ENCODE measurements around the gene PDE8B.
A peak's percentile ranks its signal among the peaks of the same experiment; 100 is the strongest.

PDE8B gene

GRCh38 chr5:77282337-77283027 is 72.0 kb downstream of the PDE8B start:
- no peak overlapping the region for H3K4me3 ChIP-seq (ENCODE audit: low read depth, low read length)
- DNase-seq (ENCODE audit: low read depth), result peak; percentile 54
- TF ChIP-seq CTCF (IDR thresholded peaks at IDR 0.05; ENCODE audit: control insufficient read depth, extremely low read depth, insufficient read depth), result peak; percentile 11; the same call in 1 of the 2 replicates

DNA sequence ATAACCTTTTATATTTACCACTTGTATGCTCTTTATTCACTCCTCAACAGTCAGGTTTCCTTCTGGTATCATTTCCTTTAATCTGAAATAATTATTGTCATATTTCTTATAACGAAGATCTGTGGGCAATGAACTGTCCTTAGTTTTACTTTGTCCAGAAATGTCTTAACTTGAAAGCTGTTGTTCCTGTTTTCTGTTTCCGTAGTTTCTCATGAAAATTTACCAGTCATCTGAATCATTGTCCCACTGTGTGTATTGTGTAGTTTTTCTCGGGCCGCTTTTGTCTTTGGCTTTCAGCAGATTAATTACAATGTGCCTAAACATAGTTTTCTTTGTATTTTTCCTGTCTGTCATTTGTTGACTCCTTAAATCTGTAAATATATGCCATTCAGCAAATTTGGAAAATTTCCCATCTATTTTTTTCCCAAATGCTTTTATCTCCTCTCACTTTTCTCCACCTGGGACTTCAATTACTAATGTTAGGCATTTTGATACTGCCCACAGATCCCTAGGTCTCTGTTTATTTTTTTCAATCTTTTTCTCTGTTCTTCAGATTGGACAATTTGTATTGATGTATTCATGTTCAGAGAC is 74.9 kb downstream of the PDE8B start:
- H3K4me3 ChIP-seq (ENCODE audit: low read depth, low read length), result no peak overlapping the region
- no peak for TF ChIP-seq CTCF (IDR thresholded peaks at IDR 0.05; ENCODE audit: control insufficient read depth, extremely low read depth, insufficient read depth)
- DNase-seq (ENCODE audit: low read depth), result no peak

GRCh38 chr5:77292026-77292757 is 81.7 kb downstream of the PDE8B start:
- no peak for TF ChIP-seq CTCF (IDR thresholded peaks at IDR 0.05; ENCODE audit: control insufficient read depth, extremely low read depth, insufficient read depth)
- peak; percentile 47 for DNase-seq (ENCODE audit: low read depth)
- no peak overlapping the region for H3K4me3 ChIP-seq (ENCODE audit: low read depth, low read length)

GRCh38 chr5:77294185-77294584 is 83.7 kb downstream of the PDE8B start:
- H3K4me3 ChIP-seq (ENCODE audit: low read depth, low read length), result no peak overlapping the region
- no peak for TF ChIP-seq CTCF (IDR thresholded peaks at IDR 0.05; ENCODE audit: control insufficient read depth, extremely low read depth, insufficient read depth)
- DNase-seq (ENCODE audit: low read depth), result no peak

DNA sequence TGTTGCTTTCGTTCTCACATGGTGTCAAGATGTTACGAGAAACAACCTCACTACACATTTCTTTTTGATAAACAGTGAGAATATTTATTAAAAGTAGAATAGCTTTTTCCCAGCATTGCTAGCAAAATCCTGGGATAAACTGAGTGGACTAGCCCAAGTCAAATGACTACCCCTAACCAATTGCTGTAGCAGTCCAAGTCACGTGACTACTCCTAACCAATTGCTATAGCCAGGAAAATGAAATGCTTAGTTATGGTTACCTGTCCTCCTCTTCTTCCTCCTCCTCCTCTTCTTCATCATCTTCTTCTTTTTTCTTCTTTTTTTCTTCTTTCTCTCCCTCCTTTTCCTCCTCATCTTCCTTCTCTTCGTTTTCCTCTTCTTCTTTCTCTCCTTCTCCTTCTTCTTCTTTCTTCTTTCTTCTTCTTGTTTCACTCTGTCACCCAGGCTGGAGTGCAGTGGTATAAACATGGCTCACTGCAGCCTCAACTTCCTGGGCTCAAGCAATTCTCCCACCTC is 85.4 kb downstream of the PDE8B start:
- no peak overlapping the region for H3K4me3 ChIP-seq (ENCODE audit: low read depth, low read length)
- no peak for TF ChIP-seq CTCF (IDR thresholded peaks at IDR 0.05; ENCODE audit: control insufficient read depth, extremely low read depth, insufficient read depth)
- no peak for DNase-seq (ENCODE audit: low read depth)

GRCh38 chr5:77298146-77298545 is 87.7 kb downstream of the PDE8B start:
- no peak for TF ChIP-seq CTCF (IDR thresholded peaks at IDR 0.05; ENCODE audit: control insufficient read depth, extremely low read depth, insufficient read depth)
- no peak for DNase-seq (ENCODE audit: low read depth)
- H3K4me3 ChIP-seq (ENCODE audit: low read depth, low read length), result no peak overlapping the region

Data from LNCaP clone FGC (cell line).